IPS-18a (cell line): ENCODE results near the gene NPBWR2.

Source experiments
- H3K27ac ChIP-seq: one replicate; pipeline ENCODE4 v1.5.1; 2013; ENCODE audit warnings: low read length
- H3K27me3 ChIP-seq: one replicate; pipeline ENCODE4 v1.6.1; 2013; ENCODE audit warnings: mild to moderate bottlenecking, low read length; ENCODE audit not compliant: control insufficient read depth, insufficient read depth
- H3K36me3 ChIP-seq: one replicate; pipeline ENCODE4 v1.6.1; 2013; ENCODE audit warnings: low read depth, low read length; ENCODE audit not compliant: control insufficient read depth
- H3K4me1 ChIP-seq: one replicate; pipeline ENCODE4 v1.6.1; 2013; ENCODE audit warnings: low read depth, low read length; ENCODE audit not compliant: control insufficient read depth
- H3K4me3 ChIP-seq: one replicate; pipeline ENCODE4 v1.5.1; 2013; ENCODE audit warnings: low read length
- H3K9ac ChIP-seq: one replicate; pipeline ENCODE4 v1.6.1; 2013; ENCODE audit warnings: mild to moderate bottlenecking, low read length, moderate library complexity
- H3K9me3 ChIP-seq: one replicate; pipeline ENCODE4 v1.6.1; 2013; ENCODE audit warnings: low read depth, low read length; ENCODE audit not compliant: control insufficient read depth

NPBWR2 gene

GRCh38 chr20:64106981-64107735 lies at the start of gene NPBWR2:
Gene NPBWR2 (minus strand): TSS chr20:64107565. CDS start chr20:64106831, 734 bp downstream.
- Histone ChIP-seq H3K27ac (no peak within 1 kb of the TSS), H3K27me3 (peaks cover 17% of the 10 kb centered on the region), H3K36me3 (no peaks in the 10 kb centered on the region), H3K9me3 (no peaks in the 10 kb centered on the region), H3K9ac (no peak within 1 kb of the TSS), H3K4me1 (no peaks in the 10 kb centered on the region), H3K4me3 (no peak within 1 kb of the TSS)

DNA sequence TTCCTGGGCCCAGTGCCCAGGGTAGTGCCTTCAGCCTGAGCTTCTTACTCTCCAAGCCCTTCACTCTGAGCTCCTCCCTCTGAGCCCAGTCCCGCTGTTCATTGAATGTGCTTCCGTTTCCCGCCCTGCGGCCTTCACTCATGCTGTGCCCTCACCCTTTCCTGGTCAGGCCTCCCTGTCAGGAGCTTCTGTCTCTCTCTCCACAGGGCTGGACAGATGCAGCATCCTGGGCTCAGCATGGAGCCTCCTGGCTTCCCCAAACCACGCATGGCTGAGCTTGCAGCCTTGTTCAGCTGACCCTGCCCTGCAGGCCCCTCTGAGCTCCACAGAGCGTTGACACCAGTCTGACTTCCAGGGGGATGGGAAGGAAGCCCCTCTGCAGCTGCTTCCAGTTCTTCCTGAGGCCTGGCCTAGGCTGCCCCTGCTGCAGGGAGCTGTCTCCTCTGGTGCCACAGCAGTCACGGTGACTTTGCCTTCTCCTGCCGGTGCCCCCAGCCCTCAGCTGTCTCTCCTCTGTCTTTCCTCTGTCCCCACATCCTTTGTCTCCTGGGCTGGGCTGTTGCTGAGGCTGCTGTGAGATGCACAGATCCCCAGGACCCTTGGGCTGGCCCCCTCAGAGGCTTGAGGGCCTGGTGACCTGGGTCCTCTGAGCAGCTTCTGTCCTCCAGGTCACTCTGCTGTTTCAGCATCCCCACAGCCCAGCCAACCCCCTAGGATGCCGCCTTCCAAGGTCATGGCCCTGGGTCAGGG lies 48.9 kb upstream of the NPBWR2 start:
- Histone ChIP-seq H3K4me1 (peaks cover 28% of the 10 kb centered on the region), H3K9ac (no peak overlapping the region), H3K36me3 (no peaks in the 10 kb centered on the region), H3K4me3 (no peak overlapping the region), H3K9me3 (no peaks in the 10 kb centered on the region), H3K27me3 (peaks cover 23% of the 10 kb centered on the region), H3K27ac (no peak overlapping the region)

DNA sequence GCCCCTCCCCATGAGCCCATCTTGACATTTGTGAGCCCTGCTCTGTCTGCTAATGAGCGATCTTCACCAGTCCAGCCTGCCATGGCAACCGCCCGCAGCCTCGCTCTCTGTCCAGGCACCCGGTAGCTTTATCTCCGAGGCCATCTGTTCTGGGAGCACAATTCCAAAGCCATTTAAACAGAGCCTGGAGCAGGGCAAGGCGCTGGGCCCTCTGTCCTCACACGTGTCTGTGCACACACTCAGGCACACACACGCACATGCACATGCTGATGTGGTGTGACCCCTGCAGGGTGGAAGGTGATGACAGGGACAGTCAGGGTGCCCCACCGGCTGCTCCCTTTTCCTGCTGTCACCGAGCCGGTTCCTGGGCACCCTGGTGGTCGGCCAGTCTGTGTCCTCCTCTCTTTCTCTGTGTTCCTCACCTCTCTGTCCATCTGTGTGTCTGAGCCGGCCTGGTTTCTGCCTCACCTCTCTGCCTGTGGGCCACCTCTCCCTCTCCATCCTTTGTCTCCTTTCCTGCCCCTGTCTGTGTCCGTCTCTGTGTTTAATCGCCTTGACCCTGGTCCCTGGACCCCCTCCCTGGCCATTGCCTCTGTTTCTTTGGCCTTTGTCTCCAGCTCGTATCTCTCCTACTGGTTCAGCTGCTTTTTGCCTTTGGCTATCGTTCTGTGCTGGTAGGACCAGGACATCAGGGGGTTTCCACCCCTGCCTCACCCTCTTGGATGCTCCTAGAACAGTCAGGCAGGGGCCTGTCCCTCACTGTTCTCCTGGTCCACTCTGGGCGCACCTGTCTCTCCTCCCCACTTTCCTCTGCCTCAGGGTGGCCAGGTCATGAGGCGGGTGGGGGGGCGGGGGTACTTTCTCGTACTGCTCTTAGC lies 48.1 kb upstream of the NPBWR2 start:
- no peaks in the 10 kb centered on the region for H3K36me3 ChIP-seq
- no peak overlapping the region for H3K27ac ChIP-seq
- no peak overlapping the region for H3K9ac ChIP-seq
- H3K4me1 ChIP-seq = peaks cover 22% of the 10 kb centered on the region
- no peak overlapping the region for H3K4me3 ChIP-seq
- H3K9me3 ChIP-seq = no peaks in the 10 kb centered on the region
- H3K27me3 ChIP-seq = peaks cover 15% of the 10 kb centered on the region

DNA sequence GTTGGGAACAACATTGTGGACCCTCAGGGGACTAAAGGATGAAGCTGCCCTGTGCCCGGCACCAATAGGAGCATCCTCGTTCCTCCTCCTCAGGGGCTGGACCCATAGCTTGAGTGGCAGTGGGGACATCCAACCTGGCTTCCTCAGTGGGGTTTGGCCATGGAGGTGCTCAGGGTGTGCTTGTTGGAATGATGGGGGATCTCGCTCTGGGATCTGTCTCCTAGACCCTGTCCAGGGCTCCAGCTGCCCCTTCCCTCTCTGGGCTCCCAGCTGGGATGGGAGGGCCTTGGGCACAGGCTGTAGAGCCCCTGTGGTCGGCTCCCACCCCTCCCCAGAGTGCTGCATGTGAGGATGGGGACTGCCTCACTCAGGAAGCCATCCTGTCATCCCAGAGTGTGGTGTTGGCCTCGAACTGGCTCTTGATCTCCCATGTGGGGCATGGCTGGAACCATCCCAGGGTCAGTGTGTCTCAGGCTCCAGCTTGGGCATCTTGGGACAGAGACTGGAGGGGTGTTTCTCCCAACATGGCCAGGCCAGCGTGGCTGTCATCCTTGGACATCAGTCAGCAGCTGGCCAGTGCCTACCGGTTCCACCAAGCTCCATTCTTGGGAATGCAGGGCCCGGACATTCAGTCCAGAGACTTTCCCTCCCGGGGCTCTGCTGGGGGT lies 47.4 kb upstream of the NPBWR2 start:
- no peaks in the 10 kb centered on the region for H3K36me3 ChIP-seq
- H3K27ac ChIP-seq = no peak overlapping the region
- H3K9me3 ChIP-seq = no peaks in the 10 kb centered on the region
- H3K27me3 ChIP-seq = peaks cover 7% of the 10 kb centered on the region
- H3K4me1 ChIP-seq = peaks cover 14% of the 10 kb centered on the region
- no peak overlapping the region for H3K9ac ChIP-seq
- H3K4me3 ChIP-seq = no peak overlapping the region

- H3K4me1 ChIP-seq = peaks cover 9% of the 10 kb centered on the region
- H3K4me3 ChIP-seq = no peak overlapping the region
- no peaks in the 10 kb centered on the region for H3K9me3 ChIP-seq
- no peak overlapping the region for H3K9ac ChIP-seq
- no peaks in the 10 kb centered on the region for H3K27me3 ChIP-seq
- no peak overlapping the region for H3K27ac ChIP-seq
- H3K36me3 ChIP-seq = no peaks in the 10 kb centered on the region
Measured at GRCh38 chr20:64153861-64154589, 46.7 kb upstream of the NPBWR2 start.

GRCh38 chr20:64153410-64153809 lies 46.0 kb upstream of the NPBWR2 start:
- Histone ChIP-seq H3K27me3 (no peaks in the 10 kb centered on the region), H3K27ac (no peak overlapping the region), H3K36me3 (no peaks in the 10 kb centered on the region), H3K4me1 (peaks cover 9% of the 10 kb centered on the region), H3K9ac (no peak overlapping the region), H3K4me3 (no peak overlapping the region), H3K9me3 (no peaks in the 10 kb centered on the region)

DNA sequence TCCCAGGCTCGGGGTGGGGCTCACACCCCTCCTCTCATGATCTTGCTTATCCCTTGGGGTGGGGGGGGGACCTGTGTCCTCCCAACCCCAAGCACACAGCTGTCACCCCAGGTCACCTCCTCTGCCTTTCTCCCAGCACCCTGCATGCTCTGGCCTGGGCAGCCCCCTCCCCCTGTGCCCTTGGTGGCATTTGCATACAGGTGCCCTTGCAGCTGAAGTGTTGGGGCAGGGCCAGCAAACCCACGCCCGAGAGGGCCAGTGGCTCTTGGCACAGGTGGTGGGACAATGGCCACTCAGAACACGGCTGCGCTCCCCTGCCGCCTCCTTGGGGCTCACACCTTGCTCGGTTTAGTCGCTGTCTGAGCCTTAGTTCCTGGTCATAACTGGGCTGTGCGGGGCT lies 45.5 kb upstream of the NPBWR2 start:
- H3K27ac ChIP-seq = no peak overlapping the region
- H3K9ac ChIP-seq = no peak overlapping the region
- peaks cover 9% of the 10 kb centered on the region for H3K4me1 ChIP-seq
- no peak overlapping the region for H3K4me3 ChIP-seq
- no peaks in the 10 kb centered on the region for H3K9me3 ChIP-seq
- H3K36me3 ChIP-seq = no peaks in the 10 kb centered on the region
- H3K27me3 ChIP-seq = no peaks in the 10 kb centered on the region

GRCh38 chr20:64151633-64152530 lies 44.5 kb upstream of the NPBWR2 start:
- H3K27me3 ChIP-seq = no peaks in the 10 kb centered on the region
- H3K36me3 ChIP-seq = no peaks in the 10 kb centered on the region

GRCh38 chr20:64150756-64151632 lies 43.6 kb upstream of the NPBWR2 start:
- Histone ChIP-seq H3K4me1 (peaks cover 9% of the 10 kb centered on the region), H3K9me3 (no peaks in the 10 kb centered on the region), H3K27me3 (no peaks in the 10 kb centered on the region), H3K27ac (no peak overlapping the region), H3K36me3 (no peaks in the 10 kb centered on the region), H3K9ac (no peak overlapping the region), H3K4me3 (no peak overlapping the region)

More at GRCh38 chr20:64151633-64152530, 44.5 kb upstream of the NPBWR2 start:
- Histone ChIP-seq H3K4me3 (no peak overlapping the region), H3K27ac (no peak overlapping the region), H3K9ac (no peak overlapping the region), H3K4me1 (peaks cover 9% of the 10 kb centered on the region), H3K9me3 (no peaks in the 10 kb centered on the region)
